DMS114 treated with DMSO at 0.1 percent for 48 hours (cell line): ENCODE data around the gene ABLIM3.
"Not testable (repeated sequence)": the region's sequence is repeated elsewhere in the genome, so short reads cannot be mapped to it uniquely, and the experiment has no call there.

Experiments used
- DNase-seq: peaks from one replicate; lab custom pipeline; 2025; ENCODE audit not compliant: unreplicated experiment; lab: John Stamatoyannopoulos, UW

Gene ABLIM3

DNA sequence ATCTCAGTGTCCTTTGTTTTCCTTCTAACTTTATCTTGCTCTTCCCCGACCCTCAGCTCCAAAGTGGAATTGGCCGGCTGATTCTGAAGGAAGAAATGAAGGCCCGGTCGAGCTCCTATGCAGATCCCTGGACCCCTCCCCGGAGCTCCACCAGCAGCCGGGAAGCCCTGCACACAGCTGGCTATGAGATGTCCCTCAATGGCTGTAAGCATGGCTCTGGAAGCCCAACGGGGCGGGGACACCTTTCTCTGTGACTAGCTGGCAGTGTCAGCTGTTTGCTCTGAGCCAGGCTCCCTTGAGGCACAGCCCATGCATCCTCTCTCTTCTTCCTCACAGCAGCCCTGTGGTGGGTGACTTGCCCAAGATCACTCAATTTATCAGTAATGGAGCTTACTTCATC, 106.4 kb downstream of the ABLIM3 start:
- DNase-seq: no peak

DNA sequence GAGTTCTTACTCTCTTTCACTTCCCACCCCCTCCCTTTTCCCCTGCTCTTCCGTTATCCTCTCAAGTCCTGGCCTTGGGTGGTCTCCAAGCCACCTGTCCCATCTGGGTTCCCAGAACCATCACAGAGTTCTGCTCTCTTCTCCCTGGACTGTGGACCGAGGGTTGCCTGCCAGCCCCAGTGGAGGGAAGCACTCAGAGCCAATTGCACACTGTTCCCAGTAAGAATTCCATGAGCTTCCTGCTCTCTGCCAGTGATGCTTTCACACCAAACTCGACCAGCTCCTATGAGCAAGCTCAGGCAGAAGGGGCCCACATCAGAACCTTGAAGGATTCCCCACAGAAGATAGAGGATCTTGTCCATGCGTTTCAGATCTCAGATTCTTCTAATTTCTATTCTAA, 110.3 kb downstream of the ABLIM3 start:
- no peak for DNase-seq

DNA sequence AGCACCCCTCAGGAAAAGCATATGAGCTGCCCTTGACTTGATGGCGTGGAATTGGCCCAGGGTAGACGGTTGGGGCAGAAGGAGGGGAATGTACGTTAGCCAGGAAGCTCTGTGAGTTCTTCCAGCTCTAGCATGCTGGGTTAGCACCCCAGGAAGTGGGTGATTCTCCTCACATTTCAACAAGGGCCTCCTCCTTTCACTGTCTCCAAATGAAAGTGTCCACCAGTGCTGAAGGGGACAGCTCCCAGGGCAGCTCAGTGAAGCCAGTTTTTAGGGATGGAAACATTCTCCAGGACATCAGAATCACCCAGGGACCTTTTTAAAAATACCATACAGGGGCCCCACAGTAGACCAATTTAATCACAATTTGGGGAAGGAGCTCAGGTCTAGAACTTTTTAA, 113.2 kb downstream of the ABLIM3 start:
- no peak for DNase-seq

DNA sequence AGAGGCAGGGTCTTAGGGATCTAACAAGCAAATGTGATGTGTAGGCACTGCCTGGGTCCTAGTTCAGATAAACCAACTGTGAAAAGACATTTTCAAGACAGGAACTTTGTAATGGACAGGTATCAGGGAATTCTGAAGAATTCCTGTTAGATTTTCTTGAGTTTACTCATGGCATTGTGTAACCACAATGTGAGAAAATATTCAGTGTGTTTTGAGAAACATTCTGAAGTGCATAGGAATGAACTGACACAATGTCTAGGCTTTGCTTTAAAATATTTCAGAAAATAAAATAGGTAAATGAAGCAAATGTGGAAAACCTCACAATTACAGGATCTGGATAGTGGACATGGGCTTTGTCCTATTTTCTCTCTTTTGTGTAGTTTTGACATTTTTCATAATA, 115.2 kb downstream of the ABLIM3 start:
- DNase-seq: no peak

DNA sequence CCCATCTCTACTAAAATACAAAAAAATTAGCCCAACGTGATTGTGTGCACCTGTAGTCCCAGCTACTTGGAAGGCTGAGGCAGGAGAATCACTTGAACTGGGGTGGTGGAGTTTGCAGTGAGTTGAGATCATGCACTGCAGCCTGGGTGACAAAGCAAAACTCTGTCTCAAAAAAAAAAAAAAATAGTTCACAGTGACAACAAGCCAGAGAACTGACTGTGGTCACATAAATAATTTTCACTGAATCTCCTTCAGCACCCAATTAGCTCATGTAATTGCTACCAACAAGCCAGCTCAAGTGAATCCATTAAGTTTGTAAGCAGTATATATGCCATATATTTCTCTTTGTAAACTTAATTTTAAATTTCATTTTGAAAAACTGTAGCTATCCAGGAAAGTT, 115.8 kb downstream of the ABLIM3 start:
- DNase-seq: no peak

DNA sequence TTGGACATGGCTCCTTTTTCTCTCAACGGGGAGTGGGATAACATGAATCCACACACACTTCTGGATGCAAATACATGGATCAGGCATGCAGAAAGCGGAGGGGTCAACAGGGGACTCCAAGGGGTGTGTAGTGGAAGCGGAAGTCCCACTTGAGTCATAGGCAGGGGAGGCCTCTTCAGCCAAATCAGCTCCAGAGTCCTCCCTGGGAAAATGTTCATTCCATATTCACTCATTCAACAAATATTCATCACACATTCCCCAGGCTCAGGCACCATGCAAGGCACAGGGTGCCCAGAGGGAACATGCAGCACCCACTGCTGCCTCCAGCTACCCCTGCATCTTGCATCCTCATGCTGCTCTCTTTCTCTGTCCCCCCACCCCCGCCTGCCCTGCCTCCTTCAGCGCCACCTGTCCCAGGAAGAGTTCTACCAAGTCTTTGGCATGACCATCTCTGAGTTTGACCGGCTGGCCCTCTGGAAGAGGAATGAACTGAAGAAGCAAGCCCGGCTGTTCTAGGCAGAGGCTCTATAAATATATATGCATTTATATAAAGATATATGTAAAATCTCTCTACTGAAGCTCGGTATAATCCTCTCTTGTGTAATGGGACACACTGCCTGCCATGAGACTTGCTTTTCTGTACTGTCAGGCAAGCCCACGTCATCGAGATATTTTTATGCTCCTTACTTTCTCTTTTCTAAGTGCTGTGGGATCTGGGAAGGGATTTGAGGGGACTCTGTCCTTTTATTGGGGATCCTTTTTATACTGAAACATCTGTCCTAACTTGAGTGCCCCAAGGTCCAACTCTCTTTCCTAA, 116.8 kb downstream of the ABLIM3 start:
- DNase-seq: no peak

DNA sequence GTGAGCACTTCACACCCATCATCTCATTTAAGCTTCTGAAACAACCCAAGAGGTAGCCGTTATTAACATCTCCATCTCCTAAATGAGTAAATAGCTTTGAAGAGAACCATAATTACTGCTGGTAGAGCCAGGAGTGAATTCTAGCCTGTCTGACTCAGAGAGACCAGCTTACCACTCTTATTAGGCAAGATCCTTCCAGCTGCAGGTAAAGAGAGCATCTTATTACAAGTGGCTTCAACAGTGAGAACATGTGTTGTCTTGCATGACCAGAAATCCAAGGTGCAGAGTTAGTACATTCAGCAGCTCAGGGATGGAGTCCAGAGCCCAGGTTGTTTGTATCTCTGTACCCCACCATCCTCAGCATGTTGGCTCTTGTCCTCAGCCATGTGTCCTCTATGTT, 119.5 kb downstream of the ABLIM3 start:
- no peak for DNase-seq

DNA sequence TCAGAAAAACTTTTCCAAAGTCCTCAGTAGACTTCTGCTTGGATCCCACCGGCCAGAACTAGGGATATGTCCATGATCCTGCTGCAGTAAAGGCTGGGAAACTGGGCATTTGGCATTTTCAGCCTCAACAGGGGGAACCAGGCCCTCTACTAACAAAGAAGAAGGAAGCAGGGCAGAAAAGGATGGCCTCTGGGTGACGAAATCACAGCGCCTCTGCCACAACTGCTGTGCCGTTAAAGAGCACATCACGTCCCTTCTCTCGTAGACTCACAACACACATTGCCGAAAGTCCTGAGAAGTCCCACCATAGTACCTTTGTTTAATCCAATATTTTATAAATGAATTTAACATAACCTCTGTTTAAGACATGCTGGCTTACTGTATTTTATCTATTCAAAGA, 120.0 kb downstream of the ABLIM3 start:
- no peak for DNase-seq

DNA sequence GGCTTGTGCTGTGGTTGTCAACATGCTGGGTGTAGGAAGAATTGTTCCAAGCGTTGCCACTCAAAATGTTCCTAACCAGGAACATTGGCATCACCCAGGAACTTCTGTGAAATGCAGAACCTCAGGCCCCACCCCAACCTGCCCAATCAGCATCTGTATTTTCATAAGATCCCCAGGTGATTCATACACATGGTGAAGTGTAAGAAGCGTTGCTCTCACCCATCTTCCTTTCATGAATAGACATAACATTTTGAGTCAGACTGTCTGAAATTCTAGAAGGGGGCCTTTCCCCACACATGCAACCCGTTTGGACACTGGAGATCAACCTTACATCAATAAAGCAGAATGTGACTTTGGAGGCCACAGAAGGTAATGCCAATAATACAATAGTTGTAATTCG, 121.0 kb downstream of the ABLIM3 start:
- no peak for DNase-seq

DNA sequence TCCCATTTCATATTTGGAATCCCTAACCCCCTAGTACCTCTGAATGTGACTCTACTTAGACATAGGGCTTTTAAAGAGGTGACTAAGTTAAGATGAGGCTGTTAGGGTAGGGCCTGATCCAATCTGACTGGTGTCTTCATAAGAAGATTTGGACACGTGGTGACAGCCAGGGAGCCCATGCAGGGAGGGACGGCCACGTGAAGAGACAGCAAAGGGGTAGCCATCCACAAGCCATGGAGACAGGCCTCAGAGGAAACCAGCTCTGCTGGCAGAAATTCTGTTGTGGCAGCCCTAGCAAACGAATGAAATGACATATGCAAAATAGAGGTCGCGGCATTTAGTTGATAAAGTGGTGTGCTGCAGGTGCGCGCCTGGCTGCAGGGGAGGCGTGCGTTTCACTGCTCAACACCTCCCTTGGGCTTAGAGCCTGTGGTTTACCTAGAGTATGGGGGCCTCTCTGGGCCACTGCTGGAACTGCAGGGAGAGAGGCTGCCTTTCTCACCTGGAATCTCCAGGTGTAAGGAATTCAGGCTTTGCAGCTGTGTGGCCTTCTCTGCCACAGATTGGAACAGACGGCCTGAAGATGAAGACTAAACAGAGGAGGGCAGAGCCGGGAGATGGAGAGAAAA, 123.3 kb downstream of the ABLIM3 start:
- no peak for DNase-seq

DNA sequence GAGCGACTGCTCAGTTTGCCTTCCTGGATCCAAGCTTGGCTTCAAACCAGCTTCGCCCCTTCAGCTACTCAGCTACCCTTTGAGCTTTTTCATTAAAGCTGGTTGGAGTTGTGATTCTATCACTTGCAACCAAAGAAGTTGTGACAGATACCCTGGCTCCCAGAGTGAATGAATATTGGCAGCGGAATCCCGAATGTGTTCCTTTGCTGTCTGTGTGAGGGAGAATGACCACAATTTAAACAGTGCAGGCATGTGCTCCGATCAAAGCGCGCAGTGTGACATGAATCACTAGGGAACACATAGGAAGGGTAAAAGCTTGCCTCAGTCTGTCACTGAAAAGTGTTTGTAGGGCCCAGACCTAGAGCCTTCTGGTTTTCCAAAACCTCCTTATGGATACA, 123.8 kb downstream of the ABLIM3 start:
- DNase-seq: no peak

DNA sequence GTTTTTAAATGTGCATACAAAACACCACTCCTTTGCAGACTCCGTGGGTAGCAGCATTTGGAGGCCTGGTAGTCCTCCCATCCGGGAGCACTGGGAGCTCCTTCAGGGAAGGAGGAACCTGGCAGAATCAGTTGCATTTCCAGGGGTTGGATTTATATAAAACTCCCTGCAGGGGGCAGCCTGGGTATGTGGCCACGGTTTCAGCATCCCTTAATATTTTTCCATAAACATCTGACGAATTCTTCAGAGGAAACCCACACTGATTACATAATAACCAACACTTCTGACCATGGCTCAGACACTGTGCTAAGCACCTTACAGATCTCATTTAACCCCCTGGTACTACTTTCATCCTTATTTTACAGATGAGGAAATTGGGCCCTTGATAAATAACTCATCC, 124.3 kb downstream of the ABLIM3 start:
- DNase-seq: no peak

DNA sequence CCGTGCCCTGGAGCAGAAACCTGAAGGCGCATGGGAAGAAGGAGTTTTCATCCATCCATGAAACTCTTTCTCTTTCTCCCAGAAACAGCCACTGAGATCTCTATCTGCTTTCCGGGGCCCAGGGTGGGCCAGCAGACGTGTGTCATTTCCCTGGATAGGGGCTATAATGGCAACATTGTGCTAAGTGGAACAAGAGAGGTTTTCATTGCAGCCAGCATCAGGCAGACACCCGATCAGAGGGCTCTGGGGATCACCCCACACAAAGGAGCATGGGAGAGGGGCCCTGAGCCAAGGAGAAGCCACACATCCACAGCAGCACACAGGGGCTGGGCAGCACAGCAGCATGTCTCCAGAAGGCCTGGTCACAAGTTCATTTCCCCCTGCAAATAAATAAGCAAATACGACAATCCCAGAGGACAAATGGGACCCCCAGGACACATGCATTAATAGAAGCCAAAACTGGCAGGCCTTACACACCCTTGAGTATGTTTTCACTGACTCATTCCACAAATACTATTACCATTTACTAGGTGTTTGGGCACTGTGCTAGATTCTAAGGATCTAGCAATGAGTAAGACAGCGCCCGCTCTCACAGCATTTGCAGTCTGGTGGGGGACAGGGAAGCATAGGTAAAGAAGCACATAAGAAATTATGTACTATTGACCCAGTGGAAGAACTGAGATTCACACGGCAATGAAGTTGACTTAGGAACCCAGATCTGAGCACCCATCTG, 126.1 kb downstream of the ABLIM3 start:
- DNase-seq: no peak

DNA sequence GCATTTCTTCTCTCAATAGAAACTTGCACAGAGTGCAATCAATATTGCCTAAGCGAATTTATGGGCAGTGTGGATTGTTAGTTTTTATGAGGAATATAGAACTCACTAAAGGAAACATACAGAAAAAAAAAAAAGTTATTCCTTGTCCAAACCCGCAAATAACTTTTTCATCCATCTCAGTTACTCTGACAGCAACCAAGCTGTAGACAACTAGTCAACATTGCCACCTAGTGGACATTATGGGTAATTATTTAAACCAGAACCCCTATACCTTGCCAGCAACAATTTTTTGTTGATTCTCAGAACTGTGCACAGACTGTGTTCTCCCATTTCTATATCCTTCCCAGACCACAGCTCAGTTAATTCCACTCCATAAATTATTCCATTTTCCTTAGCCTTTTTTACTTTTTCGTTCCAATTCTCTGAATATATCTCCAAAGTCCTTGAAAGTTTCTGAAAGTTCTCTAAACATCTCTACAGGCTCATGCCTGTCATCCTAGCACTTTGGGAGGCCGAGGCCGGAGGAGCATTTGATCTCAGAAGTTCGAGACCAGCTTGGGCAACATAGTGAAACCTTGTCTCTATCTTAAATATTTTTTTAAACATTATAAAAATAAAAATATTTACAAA, 127.8 kb downstream of the ABLIM3 start:
- peak; percentile 59 for DNase-seq

DNA sequence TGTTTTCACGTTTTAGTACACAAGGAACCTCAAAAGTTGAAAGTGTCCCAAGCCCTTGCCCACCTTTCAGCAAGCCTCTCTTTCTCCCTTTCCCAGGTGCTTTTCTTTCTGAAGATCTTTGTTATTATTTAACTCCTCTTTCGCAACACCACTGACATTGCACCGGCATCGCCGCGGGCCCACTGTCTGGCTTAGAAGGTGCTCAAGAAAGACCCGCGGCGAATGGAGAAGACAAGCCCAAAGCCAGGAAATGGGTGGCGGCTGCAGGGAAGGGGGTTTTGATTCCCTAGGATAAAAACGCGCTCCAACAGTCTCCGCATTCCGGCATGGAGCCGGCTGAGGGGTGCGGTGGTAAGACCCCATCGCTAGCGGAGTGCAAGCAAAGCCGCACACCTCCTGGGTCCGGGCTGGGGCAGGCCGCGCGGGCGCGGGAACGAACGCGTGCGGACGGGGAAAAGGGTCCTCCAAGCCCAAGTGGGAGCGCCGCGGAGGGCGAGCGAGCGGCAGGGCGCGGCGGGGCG, 130.0 kb downstream of the ABLIM3 start:
- no peak for DNase-seq

DNA sequence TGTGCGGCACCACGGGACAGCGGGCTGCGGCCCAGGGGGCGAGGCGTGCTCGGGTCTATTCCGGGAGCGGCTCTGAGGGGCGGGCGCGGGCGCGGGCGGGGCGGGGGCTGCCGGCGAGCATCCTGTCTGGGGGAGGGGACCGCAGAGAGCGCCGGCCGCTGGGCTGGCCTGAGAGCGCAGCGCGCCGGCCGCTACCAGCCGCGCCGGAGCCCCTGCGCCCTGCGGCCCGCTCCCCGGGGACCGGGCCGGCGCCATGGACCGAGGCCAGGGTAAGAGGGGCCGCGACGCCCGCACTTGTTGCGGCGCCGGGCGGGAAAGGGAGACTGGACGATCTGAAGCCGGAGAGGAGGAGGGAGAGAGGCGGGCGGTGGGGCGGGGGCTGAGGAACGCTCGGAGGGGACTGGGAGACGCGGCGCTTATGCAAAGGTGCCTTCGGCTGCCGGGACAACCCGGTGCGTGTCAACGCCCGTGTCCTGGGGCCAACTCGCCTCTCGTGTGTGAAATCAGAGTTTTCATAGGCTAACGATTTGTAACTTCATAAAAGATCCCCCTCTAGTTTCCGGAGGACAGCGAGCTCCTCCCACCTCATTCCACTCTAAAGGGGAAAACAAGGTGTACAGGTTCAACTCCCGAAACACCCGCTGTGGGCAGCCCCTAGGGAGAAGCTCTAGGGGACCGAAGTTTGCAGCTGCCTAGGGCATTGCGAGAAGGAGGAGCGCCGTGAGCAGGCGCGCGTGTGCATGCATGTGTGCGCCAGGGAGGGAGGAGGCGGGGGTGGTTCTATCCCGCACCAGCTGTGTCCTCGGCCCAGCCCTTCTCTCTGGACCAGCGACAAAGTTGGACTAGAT, 130.6 kb downstream of the ABLIM3 start, which contains the start of gene AFAP1L1:
TSS of gene AFAP1L1 (plus strand) at position 144 of the 848 bp plus-strand sequence. CDS start at position 254, 110 bp downstream.
- peak; percentile 54 for DNase-seq

DNA sequence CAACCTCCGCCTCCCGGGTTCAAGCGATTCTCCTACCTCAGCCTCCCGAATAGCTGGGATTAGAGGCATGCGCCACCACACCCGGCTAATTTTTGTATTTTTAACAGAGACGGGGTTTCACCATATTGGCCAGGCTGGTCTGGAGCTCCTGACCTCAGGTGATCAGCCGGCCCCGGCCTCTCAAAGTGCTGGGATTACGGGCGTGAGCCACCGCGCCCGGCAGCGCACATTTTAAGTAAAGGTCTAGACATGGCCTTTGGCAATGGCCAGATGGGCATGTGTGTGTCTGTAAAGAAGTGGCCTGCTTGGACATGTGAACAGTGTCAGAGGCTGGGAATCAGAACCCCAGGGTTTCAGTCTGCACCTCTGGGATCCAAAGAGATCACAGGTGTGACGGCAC, 131.5 kb downstream of the ABLIM3 start:
- not testable (repeated sequence) for DNase-seq

DNA sequence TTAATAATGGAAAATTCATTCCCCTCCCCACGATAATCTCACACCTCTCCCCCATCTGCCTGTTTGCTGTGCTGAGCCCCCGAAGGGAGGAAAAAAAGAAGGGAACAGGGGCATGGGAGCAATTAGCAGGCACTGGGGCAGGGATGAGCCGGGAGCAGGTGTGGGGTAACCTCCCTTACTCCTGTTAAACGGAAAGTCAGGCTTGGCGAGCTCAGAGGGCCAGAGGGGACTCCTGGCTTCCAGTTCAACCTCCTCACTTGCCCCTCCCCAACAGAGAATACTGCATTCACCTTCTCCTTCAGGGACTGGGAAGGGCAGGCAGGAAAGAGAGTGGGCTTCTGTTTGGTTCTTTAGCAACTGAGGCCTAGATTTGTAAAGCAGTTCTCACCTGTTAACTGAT, 131.9 kb downstream of the ABLIM3 start:
- DNase-seq: no peak

DNA sequence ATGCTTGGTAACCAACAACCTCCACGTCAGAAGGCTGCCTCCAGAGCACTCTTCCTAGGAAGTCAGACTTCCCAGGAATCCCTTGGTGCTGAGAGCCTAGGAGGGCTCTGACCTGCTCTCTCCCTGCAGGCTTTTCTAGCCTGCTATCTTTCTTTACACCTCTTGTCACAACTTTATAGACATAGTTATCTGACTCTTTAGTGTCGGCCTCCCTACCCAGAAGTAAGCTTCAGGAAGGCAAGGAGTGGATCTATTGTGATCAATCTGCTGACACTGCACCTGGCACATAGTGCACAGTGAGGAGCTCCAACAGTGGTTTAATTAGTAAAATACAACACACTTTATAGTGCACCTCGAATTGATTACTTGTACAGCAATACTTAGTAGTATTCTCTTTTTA, 132.7 kb downstream of the ABLIM3 start:
- DNase-seq: no peak

DNA sequence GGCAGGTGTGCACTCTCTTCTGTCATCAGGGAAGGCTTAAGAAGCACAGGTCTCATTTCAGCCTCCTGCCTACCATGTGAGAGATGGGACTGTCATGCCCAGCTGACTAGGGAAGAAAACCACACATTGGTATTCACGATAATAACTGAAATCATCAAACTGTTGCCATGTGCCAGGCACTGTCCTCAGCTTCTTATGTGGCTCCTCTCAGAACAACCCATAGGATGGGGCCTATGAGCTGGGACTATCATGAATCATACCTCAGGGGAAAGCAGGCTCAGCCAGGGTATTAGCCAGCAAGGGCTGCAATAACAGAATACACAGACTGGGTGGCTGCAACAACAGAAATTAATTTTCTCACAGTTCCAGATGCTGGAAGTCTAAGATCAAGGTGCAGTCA, 133.6 kb downstream of the ABLIM3 start:
- DNase-seq: no peak
